Psoas muscle (tissue), 8 donors: ENCODE results near the gene PUM1. TPM values are rescaled to one million over a fixed set of nuclear protein-coding genes. Genes with fewer than 3 reads are reported as not detected.
"Not testable (repeated sequence)": the region's sequence is repeated elsewhere in the genome, so short reads cannot be mapped to it uniquely, and the experiment has no call there.

Experiments used
- ATAC-seq, 4 donors: fragments of 200-7000 bp; cut with Tn5 transposase; one replicate each; pipeline ENCODE4 v1.9.1; 2020; ENCODE audit warnings: moderate library complexity in 3 of 4, mild to moderate bottlenecking in 2 of 4
- DNase-seq, 2 donors: peaks; one replicate each; pipeline ENCODE4 v3.0.0-alpha.2; 2020
- H3K27ac ChIP-seq: fragments of 200-600 bp; one replicate; pipeline ENCODE4 v1.8.0; 2022
- H3K27me3 ChIP-seq, 3 donors: fragments of 200-600 bp in 1 of 3; one replicate each; pipeline versions ENCODE4 v1.6.1 to v1.8.0; 2013 to 2022; ENCODE audit warnings: low read length in 2 of 3, mild to moderate bottlenecking in 2 of 3, moderate library complexity in 1 of 3; ENCODE audit not compliant: insufficient read depth in 3 of 3
- H3K36me3 ChIP-seq, 2 donors: fragments of 200-600 bp in 1 of 2; one replicate each; pipeline versions ENCODE4 v1.6.1 to v1.8.0; 2013 to 2022; ENCODE audit warnings: low read depth in 1 of 2, mild to moderate bottlenecking in 1 of 2, moderate library complexity in 1 of 2; ENCODE audit not compliant: insufficient read depth in 1 of 2
- H3K4me1 ChIP-seq: fragments of 200-600 bp; one replicate; pipeline ENCODE4 v1.8.0; 2022
- H3K4me3 ChIP-seq: fragments of 200-600 bp; one replicate; pipeline ENCODE4 v1.8.0; 2022; ENCODE audit warnings: mild to moderate bottlenecking
- H3K9me3 ChIP-seq: fragments of 200-600 bp; one replicate; pipeline ENCODE4 v1.8.0; 2022
- CTCF ChIP-seq: fragments of 200-600 bp; IDR thresholded peaks from one replicate; pipeline ENCODE4 v1.8.0; 2022; ENCODE audit warnings: antibody characterized with exemption
- WGBS, 3 donors: extraction: QIAGEN DNeasy Blood & Tissue Kit; methylation state at CpG; one replicate each; pipeline versions ENCODE4 v1.1.6 to v1.1.7; 2013; 5-methylcytosine and 5-hydroxymethylcytosine counted together
- intact Hi-C, 2 donors: fragments of 100-400 bp; cut with DNase I; formaldehyde crosslinking; loops; one replicate each; pipeline versions ENCODE4 v1.11.0 to v1.14.2; 2022
- polyA plus RNA-seq, 3 donors: library from polyadenylated mRNA; stranded (reverse); fragments of 200-250 nt; gene quantifications; one replicate each; pipeline ENCODE4 v1.2.3, GENCODE V29; 2013
- total RNA-seq, 4 donors: library from RNA; stranded (reverse); fragmentation: NEBNext Ultra II Directional in 2 of 4; extraction: Animal tissue kit (Norgen Biotek cat#: 25700) in 2 of 4; gene quantifications; one replicate each; pipeline versions ENCODE4 v1.2.1 to v1.2.4, GENCODE V29; 2021 to 2023
- donor health status: healthy with polysubstance abuse.
- donor health status: DM: no; HTN: no; CAD: no; lungs with moderate emphysema.
- donor health status: Bipolar disorder and iron deficiency.
- donor health status: healthy.
- donor health status: DM: yes; HTN: yes; CAD: no.
- donor health status: DM: no; HTN: no; CAD: no.
- donor health status: DM: no; HTN: no; CAD: no.
- donor health status: DM: yes; HTN: yes; CAD: no.

PUM1 gene
- total and polyA plus RNA-seq, 7 donors: 16.8 to 93.4 (median 80.0) TPM

- Histone ChIP-seq H3K4me1 (peaks cover 28% of the 10 kb centered on the region), H3K36me3 (peaks cover 10 to 88% of the 10 kb centered on the region in 2 donors), H3K9me3 (no peaks in the 10 kb centered on the region), H3K4me3 (no peak overlapping the region), H3K27me3 (no peaks in the 10 kb centered on the region), H3K27ac (no peak overlapping the region)
- no peak for ATAC-seq
- DNase-seq: no peak
- TF ChIP-seq CTCF: no peak
- WGBS, 3 donors: 89 to 94% (median 91%) methylated on average over 20 of the region's 20 CpGs
- intact Hi-C loops: no loop called here
Observed at GRCh38 chr1:30936541-30937171, 128.9 kb downstream of the PUM1 start.

- DNase-seq, H3K27me3 ChIP-seq, H3K4me3 ChIP-seq, ATAC-seq, intact Hi-C loops, H3K27ac ChIP-seq, H3K9me3 ChIP-seq: not testable (repeated sequence)
- no CpG with 5 or more reads among the region's 4 CpGs for WGBS, 3 donors
- Histone ChIP-seq H3K4me1 (peaks cover 19% of the 10 kb centered on the region), H3K36me3 (peaks cover 9 to 87% of the 10 kb centered on the region in 2 donors)
Observed at GRCh38 chr1:30935758-30936157, 129.8 kb downstream of the PUM1 start.

- ATAC-seq (no peak), DNase-seq (no peak)
- Histone ChIP-seq H3K27ac (peak overlapping the region; percentile 6), H3K9me3 (no peaks in the 10 kb centered on the region), H3K4me1 (peaks cover 13% of the 10 kb centered on the region), H3K36me3 (peaks cover 9 to 76% of the 10 kb centered on the region in 2 donors), H3K27me3 (no peaks in the 10 kb centered on the region), H3K4me3 (no peak overlapping the region)
- TF ChIP-seq CTCF: no peak
- intact Hi-C loops: no loop called here
- 61 to 82% (median 73%) methylated on average over 3 of the region's 3 CpGs for WGBS, 3 donors
Observed at GRCh38 chr1:30934613-30935012, 130.9 kb downstream of the PUM1 start.

GRCh38 chr1:30933874-30934252 lies 131.7 kb downstream of the PUM1 start:
- H3K27me3 ChIP-seq: no peaks in the 10 kb centered on the region
- 76 to 92% (median 82%) methylated on average over 4 of the region's 4 CpGs for WGBS, 3 donors
- H3K36me3 ChIP-seq: peaks cover 6 to 71% of the 10 kb centered on the region in 2 donors
- intact Hi-C loops: no loop called here
- no peak for TF ChIP-seq CTCF
- H3K9me3 ChIP-seq: no peaks in the 10 kb centered on the region
- no peak overlapping the region for H3K27ac ChIP-seq
- no peak for ATAC-seq
- H3K4me1 ChIP-seq: peaks cover 16% of the 10 kb centered on the region
- no peak overlapping the region for H3K4me3 ChIP-seq
- DNase-seq: no peak

- H3K27ac ChIP-seq: no peak overlapping the region
- ATAC-seq (peak in 1 of 4 donors; percentile 23), DNase-seq (no peak)
- H3K4me1 ChIP-seq: peaks cover 17% of the 10 kb centered on the region
- peaks cover 6 to 44% of the 10 kb centered on the region in 2 donors for H3K36me3 ChIP-seq
- no peak overlapping the region for H3K4me3 ChIP-seq
- intact Hi-C loops: no loop called here
- TF ChIP-seq CTCF: no peak
- WGBS, 3 donors: 52 to 61% (median 57%) methylated on average over 6 of the region's 6 CpGs
- H3K27me3 ChIP-seq: no peaks in the 10 kb centered on the region
- H3K9me3 ChIP-seq: no peaks in the 10 kb centered on the region
Observed at GRCh38 chr1:30930631-30931173, 134.8 kb downstream of the PUM1 start.
